ENCODE results near the gene PIAS4.
A peak's percentile ranks its signal among the peaks of the same experiment; 100 is the strongest.

PIAS4 gene

DNA sequence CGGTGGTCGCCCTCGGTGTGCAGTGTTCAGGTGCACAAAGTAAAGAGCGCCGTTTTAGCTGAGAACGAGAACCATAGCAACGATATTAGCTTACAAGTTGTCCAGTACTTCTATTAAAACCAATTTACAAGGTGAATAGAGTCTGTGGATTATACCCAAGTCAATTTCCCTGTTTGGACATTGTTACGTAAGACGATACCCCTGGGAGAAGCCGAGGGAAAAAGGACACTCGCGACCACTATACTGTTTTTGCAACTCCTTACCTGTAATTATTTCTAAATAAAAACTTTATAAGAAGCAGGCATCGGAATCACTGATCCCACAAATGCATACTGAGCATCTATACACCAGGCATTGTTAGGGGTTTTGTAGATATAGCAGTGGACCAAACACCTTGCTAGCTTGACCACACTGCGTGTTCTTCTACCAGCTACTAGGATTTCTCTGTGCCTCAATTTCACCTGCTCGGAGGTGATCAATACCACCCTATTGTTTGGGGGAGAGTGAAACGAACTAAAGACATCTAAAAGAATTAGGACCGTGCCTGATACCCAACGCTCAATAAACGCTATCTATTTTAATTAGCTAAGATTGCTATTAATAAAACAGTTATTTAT is 21.8 kb upstream of the PIAS4 start (continued):
- TF ChIP-seq ZNF404 (tag by site-specific recombination; IDR thresholded peaks at IDR 0.05) (no peak), ZNF211 (tag by site-specific recombination; IDR thresholded peaks at IDR 0.05; ENCODE audit: low read depth) (no peak), WT1 (tag by site-specific recombination; IDR thresholded peaks at IDR 0.05) (no peak), KLF10 (tag by site-specific recombination; IDR thresholded peaks at IDR 0.05) (0 out of 2 replicates have a peak, but pooled peaks have one; percentile 8), ZEB2 (tag by site-specific recombination; IDR thresholded peaks at IDR 0.05) (0 out of 2 replicates have a peak, but pooled peaks have one; percentile 54), ZNF248 (tag by site-specific recombination; IDR thresholded peaks at IDR 0.05) (no peak), SCRT1 (tag by site-specific recombination; IDR thresholded peaks at IDR 0.05; ENCODE audit: borderline replicate concordance) (no peak), ZNF354C (tag by site-specific recombination; IDR thresholded peaks at IDR 0.05; ENCODE audit: borderline replicate concordance, low read depth) (no peak), ZBTB8A (tag by site-specific recombination; IDR thresholded peaks at IDR 0.05) (no peak), ZNF658 (tag by site-specific recombination; IDR thresholded peaks at IDR 0.05) (no peak), BCL11B (tag by site-specific recombination; IDR thresholded peaks at IDR 0.05; ENCODE audit: low read depth) (no peak), ZBTB21 (tag by site-specific recombination; IDR thresholded peaks at IDR 0.05) (0 out of 2 replicates have a peak, but pooled peaks have one; percentile 7), ZNF335 (tag by site-specific recombination; conservative IDR thresholded peaks at IDR 0.05) (peak; percentile 23), ZNF350 (tag by site-specific recombination; IDR thresholded peaks at IDR 0.05) (no peak), ZNF121 (tag by site-specific recombination; IDR thresholded peaks at IDR 0.05) (no peak), GFI1B (tag by site-specific recombination; IDR thresholded peaks at IDR 0.05) (no peak), ZNF112 (tag by site-specific recombination; IDR thresholded peaks at IDR 0.05) (no peak), ZNF174 (tag by site-specific recombination; IDR thresholded peaks at IDR 0.05) (no peak), ZNF341 (tag by site-specific recombination; IDR thresholded peaks at IDR 0.05; ENCODE audit: low read depth) (no peak), ZNF510 (tag by site-specific recombination; IDR thresholded peaks at IDR 0.05; ENCODE audit: insufficient replicate concordance) (no peak), ZNF184 (tag by site-specific recombination; IDR thresholded peaks at IDR 0.05) (no peak), ZNF366 (tag by site-specific recombination; conservative IDR thresholded peaks at IDR 0.05) (no peak), ZNF48 (tag by site-specific recombination; IDR thresholded peaks at IDR 0.05) (no peak), ZNF223 (tag by site-specific recombination; IDR thresholded peaks at IDR 0.05) (no peak), ZSCAN23 (tag by site-specific recombination; IDR thresholded peaks at IDR 0.05) (no peak), MYNN (tag by site-specific recombination; IDR thresholded peaks at IDR 0.05; ENCODE audit: borderline replicate concordance) (no peak), ZFP37 (tag by site-specific recombination; IDR thresholded peaks at IDR 0.05) (no peak), ZNF555 (tag by site-specific recombination; conservative IDR thresholded peaks at IDR 0.05) (no peak), KLF8 (tag by site-specific recombination; IDR thresholded peaks at IDR 0.05) (0 out of 2 replicates have a peak, but pooled peaks have one; percentile 7), ZNF747 (tag by site-specific recombination; IDR thresholded peaks at IDR 0.05) (no peak), ZNF214 (tag by site-specific recombination; IDR thresholded peaks at IDR 0.05; ENCODE audit: borderline replicate concordance) (no peak), ZIC2 (tag by site-specific recombination; IDR thresholded peaks at IDR 0.05) (no peak)
- TF ChIP-seq, protein P1, sequence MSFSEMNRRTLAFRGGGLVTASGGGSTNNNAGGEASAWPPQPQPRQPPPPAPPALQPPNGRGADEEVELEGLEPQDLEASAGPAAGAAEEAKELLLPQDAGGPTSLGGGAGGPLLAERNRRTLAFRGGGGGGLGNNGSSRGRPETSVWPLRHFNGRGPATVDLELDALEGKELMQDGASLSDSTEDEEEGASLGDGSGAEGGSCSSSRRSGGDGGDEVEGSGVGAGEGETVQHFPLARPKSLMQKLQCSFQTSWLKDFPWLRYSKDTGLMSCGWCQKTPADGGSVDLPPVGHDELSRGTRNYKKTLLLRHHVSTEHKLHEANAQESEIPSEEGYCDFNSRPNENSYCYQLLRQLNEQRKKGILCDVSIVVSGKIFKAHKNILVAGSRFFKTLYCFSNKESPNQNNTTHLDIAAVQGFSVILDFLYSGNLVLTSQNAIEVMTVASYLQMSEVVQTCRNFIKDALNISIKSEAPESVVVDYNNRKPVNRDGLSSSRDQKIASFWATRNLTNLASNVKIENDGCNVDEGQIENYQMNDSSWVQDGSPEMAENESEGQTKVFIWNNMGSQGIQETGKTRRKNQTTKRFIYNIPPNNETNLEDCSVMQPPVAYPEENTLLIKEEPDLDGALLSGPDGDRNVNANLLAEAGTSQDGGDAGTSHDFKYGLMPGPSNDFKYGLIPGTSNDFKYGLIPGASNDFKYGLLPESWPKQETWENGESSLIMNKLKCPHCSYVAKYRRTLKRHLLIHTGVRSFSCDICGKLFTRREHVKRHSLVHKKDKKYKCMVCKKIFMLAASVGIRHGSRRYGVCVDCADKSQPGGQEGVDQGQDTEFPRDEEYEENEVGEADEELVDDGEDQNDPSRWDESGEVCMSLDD (tag by site-specific recombination; IDR thresholded peaks at IDR 0.05): no peak
- TF ChIP-seq, protein P2, sequence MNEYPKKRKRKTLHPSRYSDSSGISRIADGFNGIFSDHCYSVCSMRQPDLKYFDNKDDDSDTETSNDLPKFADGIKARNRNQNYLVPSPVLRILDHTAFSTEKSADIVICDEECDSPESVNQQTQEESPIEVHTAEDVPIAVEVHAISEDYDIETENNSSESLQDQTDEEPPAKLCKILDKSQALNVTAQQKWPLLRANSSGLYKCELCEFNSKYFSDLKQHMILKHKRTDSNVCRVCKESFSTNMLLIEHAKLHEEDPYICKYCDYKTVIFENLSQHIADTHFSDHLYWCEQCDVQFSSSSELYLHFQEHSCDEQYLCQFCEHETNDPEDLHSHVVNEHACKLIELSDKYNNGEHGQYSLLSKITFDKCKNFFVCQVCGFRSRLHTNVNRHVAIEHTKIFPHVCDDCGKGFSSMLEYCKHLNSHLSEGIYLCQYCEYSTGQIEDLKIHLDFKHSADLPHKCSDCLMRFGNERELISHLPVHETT (tag by site-specific recombination; IDR thresholded peaks at IDR 0.05): no peak
- TF ChIP-seq, protein P3, sequence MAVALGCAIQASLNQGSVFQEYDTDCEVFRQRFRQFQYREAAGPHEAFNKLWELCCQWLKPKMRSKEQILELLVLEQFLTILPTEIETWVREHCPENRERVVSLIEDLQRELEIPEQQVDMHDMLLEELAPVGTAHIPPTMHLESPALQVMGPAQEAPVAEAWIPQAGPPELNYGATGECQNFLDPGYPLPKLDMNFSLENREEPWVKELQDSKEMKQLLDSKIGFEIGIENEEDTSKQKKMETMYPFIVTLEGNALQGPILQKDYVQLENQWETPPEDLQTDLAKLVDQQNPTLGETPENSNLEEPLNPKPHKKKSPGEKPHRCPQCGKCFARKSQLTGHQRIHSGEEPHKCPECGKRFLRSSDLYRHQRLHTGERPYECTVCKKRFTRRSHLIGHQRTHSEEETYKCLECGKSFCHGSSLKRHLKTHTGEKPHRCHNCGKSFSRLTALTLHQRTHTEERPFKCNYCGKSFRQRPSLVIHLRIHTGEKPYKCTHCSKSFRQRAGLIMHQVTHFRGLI (tag by site-specific recombination; IDR thresholded peaks at IDR 0.05): no peak
- TF ChIP-seq, protein P4, sequence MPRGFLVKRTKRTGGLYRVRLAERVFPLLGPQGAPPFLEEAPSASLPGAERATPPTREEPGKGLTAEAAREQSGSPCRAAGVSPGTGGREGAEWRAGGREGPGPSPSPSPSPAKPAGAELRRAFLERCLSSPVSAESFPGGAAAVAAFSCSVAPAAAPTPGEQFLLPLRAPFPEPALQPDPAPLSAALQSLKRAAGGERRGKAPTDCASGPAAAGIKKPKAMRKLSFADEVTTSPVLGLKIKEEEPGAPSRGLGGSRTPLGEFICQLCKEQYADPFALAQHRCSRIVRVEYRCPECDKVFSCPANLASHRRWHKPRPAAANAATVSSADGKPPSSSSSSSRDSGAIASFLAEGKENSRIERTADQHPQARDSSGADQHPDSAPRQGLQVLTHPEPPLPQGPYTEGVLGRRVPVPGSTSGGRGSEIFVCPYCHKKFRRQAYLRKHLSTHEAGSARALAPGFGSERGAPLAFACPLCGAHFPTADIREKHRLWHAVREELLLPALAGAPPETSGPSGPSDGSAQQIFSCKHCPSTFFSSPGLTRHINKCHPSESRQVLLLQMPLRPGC (tag by site-specific recombination; IDR thresholded peaks at IDR 0.05): no peak

Data from HEK293 (cell line).